Measurements from ENCODE around the gene BOLL.
A peak's percentile ranks its signal among the peaks of the same experiment; 100 is the strongest.
"Not testable (repeated sequence)": the region's sequence is repeated elsewhere in the genome, so short reads cannot be mapped to it uniquely, and the experiment has no call there.

BOLL gene

DNA sequence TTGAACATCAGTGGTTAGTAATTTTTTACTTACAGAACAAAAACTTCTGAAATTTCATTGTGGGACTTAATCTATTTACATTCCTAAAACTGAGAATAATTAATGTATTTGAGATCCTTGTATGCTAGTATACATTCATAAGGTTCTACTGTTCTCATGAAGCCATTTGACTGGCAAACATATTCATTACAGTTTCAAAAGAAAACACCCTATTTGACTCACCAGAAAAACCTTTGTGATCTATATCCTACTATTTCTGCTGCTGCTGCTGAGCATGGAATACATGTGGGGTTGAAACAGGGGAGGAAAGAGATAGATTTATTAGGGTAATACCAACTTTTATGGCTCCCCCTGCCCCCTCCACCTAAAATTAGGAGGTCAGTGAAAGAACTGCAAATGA lies 58.1 kb downstream of the BOLL start:
- Histone ChIP-seq H3K27ac (ENCODE audit: low read length) (no peak overlapping the region), H3K4me3 (ENCODE audit: low read length in 2 of 2) (no peak overlapping the region), H3K4me1 (ENCODE audit: control insufficient read depth, insufficient read depth, low read length) (no peaks in the 10 kb centered on the region)

DNA sequence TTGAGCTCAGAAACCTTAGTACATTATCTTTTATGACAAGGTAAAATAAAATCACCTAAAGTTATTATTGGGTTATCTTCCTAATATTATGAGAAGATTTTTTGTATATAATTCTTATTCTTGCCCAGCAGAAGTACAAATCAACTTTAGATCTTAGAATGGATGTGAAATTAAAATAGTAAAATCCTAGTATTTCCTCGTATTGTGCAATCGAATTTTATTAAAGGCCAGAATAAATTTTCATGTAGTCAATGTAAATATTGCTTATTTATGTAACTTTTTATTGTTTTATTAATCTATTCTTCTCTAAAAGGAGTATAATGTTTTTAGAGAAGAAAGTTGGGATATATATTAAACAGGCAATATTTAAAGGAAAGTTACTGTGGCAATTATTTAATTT lies 67.3 kb downstream of the BOLL start:
- H3K36me3 ChIP-seq (ENCODE audit: control insufficient read depth in 2 of 2, insufficient read depth in 2 of 2, low read length in 2 of 2), result no peaks in the 10 kb centered on the region
- no peaks in the 10 kb centered on the region for H3K4me1 ChIP-seq (ENCODE audit: control insufficient read depth, insufficient read depth, low read length)
- H3K27ac ChIP-seq (ENCODE audit: low read length), result no peak overlapping the region
- H3K9me3 ChIP-seq (ENCODE audit: control insufficient read depth in 2 of 2, low read length in 2 of 2), result no peaks in the 10 kb centered on the region
- no peak overlapping the region for H3K9ac ChIP-seq (ENCODE audit: low read length in 2 of 2)
- H3K4me3 ChIP-seq (ENCODE audit: low read length in 2 of 2), result no peak overlapping the region
- H3K27me3 ChIP-seq (ENCODE audit: control insufficient read depth in 1 of 2, insufficient read depth in 2 of 2, low read length in 2 of 2), result no peaks in the 10 kb centered on the region

More for the DNA sequence above, 58.1 kb downstream of the BOLL start:
- H3K27me3 ChIP-seq (ENCODE audit: control insufficient read depth in 1 of 2, insufficient read depth in 2 of 2, low read length in 2 of 2), result no peaks in the 10 kb centered on the region
- no peaks in the 10 kb centered on the region for H3K36me3 ChIP-seq (ENCODE audit: control insufficient read depth in 2 of 2, insufficient read depth in 2 of 2, low read length in 2 of 2)
- no peak overlapping the region for H3K9ac ChIP-seq (ENCODE audit: low read length in 2 of 2)
- H3K9me3 ChIP-seq (ENCODE audit: control insufficient read depth in 2 of 2, low read length in 2 of 2), result no peaks in the 10 kb centered on the region

DNA sequence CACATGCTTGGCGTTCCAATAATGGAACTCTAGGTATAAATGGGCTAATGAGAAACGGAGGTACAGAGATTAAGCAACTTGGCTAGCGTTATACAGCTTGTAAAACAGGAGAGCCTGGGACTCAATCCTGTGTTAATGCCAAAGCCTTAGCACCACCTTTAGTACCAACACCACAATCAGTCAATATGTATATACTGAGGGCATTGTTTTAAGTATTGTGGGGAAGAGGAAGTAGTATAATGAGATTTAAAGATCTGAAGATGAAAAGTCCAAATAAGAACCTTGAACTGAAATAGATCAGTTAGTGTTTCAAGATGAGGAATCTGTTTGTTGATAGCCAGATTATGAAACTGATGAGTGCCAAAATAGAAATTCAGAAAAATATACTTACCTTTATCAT lies 71.8 kb downstream of the BOLL start:
- no peaks in the 10 kb centered on the region for H3K27me3 ChIP-seq (ENCODE audit: control insufficient read depth in 1 of 2, insufficient read depth in 2 of 2, low read length in 2 of 2)
- H3K9ac ChIP-seq (ENCODE audit: low read length in 2 of 2), result no peak overlapping the region
- no peak overlapping the region for H3K4me3 ChIP-seq (ENCODE audit: low read length in 2 of 2)
- no peaks in the 10 kb centered on the region for H3K36me3 ChIP-seq (ENCODE audit: control insufficient read depth in 2 of 2, insufficient read depth in 2 of 2, low read length in 2 of 2)
- peaks cover 3% of the 10 kb centered on the region for H3K4me1 ChIP-seq (ENCODE audit: control insufficient read depth, insufficient read depth, low read length)
- no peak overlapping the region for H3K27ac ChIP-seq (ENCODE audit: low read length)
- H3K9me3 ChIP-seq (ENCODE audit: control insufficient read depth in 2 of 2, low read length in 2 of 2), result no peaks in the 10 kb centered on the region

DNA sequence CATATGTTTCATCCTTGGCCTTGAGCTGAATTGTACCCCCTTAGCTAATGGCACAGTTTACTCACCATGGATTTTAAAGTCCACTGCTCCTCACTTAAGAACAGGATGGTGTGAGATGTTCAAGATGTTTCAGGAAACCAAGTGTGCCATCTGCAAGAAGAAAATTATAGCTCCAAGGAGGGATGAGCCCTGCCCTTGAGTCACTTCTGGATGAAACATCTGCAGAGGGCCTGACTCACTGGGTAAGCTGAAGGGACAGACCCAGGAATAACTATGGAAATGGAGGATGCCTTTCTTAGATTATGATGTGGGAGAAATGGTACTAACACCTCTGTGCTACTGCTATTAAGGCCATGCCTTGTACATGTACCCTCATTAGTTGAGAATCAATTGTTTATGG lies 73.5 kb downstream of the BOLL start:
- no peaks in the 10 kb centered on the region for H3K9me3 ChIP-seq (ENCODE audit: control insufficient read depth in 2 of 2, low read length in 2 of 2)
- H3K4me1 ChIP-seq (ENCODE audit: control insufficient read depth, insufficient read depth, low read length), result peaks cover 10% of the 10 kb centered on the region
- no peak overlapping the region for H3K27ac ChIP-seq (ENCODE audit: low read length)
- H3K36me3 ChIP-seq (ENCODE audit: control insufficient read depth in 2 of 2, insufficient read depth in 2 of 2, low read length in 2 of 2), result no peaks in the 10 kb centered on the region
- H3K9ac ChIP-seq (ENCODE audit: low read length in 2 of 2), result no peak overlapping the region
- H3K4me3 ChIP-seq (ENCODE audit: low read length in 2 of 2), result no peak overlapping the region
- H3K27me3 ChIP-seq (ENCODE audit: control insufficient read depth in 1 of 2, insufficient read depth in 2 of 2, low read length in 2 of 2), result no peaks in the 10 kb centered on the region

DNA sequence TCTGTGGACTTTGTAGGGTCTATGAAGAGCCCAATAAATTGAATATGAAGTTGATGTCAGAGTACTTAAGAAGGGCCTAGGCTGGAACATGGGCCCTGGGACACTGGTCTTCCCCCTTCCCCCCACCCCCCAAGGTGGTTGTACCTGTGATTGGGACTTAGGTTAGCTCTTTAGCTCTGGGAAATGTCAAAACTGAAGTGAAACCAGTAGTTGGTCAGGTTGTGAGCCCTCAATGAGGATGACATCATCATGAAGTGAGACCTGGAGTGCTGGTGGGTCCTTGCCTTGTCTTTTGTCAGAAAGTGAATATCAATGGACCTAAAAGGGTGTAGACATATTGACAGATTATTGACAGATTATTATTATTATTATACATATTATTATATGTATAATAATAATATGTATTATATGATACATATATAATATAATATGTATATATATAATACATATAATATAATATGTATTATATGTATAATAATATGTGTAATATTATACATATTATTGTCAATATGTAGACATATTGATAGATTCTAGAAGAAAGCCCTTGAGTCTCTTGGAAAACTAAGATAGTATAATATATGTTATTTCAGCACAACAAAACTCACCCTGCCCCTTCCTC lies 74.6 kb downstream of the BOLL start:
- H3K36me3 ChIP-seq (ENCODE audit: control insufficient read depth in 2 of 2, insufficient read depth in 2 of 2, low read length in 2 of 2), result no peaks in the 10 kb centered on the region
- H3K27ac ChIP-seq (ENCODE audit: low read length), result no peak overlapping the region
- no peaks in the 10 kb centered on the region for H3K9me3 ChIP-seq (ENCODE audit: control insufficient read depth in 2 of 2, low read length in 2 of 2)
- no peak overlapping the region for H3K4me3 ChIP-seq (ENCODE audit: low read length in 2 of 2)
- no peaks in the 10 kb centered on the region for H3K27me3 ChIP-seq (ENCODE audit: control insufficient read depth in 1 of 2, insufficient read depth in 2 of 2, low read length in 2 of 2)
- H3K4me1 ChIP-seq (ENCODE audit: control insufficient read depth, insufficient read depth, low read length), result peaks cover 16% of the 10 kb centered on the region
- H3K9ac ChIP-seq (ENCODE audit: low read length in 2 of 2), result no peak overlapping the region

DNA sequence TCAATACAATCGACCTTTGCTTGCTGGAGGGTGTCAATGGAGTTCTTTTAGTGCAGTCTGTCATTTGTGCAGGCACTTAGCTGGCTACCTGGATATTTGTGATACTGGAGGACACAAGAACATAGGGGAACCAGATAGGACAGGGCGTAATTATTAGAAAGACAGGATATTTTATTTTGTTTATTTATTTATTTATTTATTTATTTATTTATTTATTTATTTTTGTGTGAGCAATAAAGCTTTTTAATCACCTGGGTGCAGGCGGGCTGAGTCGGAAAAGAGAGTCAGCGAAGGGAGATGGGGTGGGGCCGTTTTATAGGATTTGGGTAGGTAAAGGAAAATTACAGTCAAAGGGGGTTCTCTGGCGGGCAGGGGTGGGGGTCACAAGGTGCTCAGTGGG lies 76.0 kb downstream of the BOLL start:
- peaks cover 18% of the 10 kb centered on the region for H3K4me1 ChIP-seq (ENCODE audit: control insufficient read depth, insufficient read depth, low read length)
- H3K9me3 ChIP-seq (ENCODE audit: control insufficient read depth in 2 of 2, low read length in 2 of 2); H3K36me3 ChIP-seq (ENCODE audit: control insufficient read depth in 2 of 2, insufficient read depth in 2 of 2, low read length in 2 of 2); H3K9ac ChIP-seq (ENCODE audit: low read length in 2 of 2); H3K27me3 ChIP-seq (ENCODE audit: control insufficient read depth in 1 of 2, insufficient read depth in 2 of 2, low read length in 2 of 2); H3K27ac ChIP-seq (ENCODE audit: low read length); H3K4me3 ChIP-seq (ENCODE audit: low read length in 2 of 2): not testable (repeated sequence)

DNA sequence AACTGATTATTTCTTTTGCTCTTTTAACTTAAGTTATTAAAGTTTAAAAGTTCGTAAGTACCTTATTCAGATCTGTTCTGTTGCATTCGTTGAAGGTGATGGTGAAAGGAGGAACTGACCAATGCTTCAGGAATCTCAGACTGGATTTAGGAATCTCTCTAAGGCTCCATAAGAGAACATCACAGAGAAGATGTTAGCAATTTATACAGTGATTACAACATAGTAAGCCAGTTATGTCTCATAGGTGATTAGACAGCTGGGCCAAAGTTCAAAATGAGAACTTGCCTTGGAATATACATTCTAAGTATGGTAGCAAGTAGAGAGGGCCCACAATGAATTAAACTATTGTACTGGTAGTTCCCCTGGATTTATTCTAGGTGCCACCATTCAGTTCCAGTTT lies 76.8 kb downstream of the BOLL start:
- Histone ChIP-seq H3K36me3 (ENCODE audit: control insufficient read depth in 2 of 2, insufficient read depth in 2 of 2, low read length in 2 of 2) (no peaks in the 10 kb centered on the region), H3K4me1 (ENCODE audit: control insufficient read depth, insufficient read depth, low read length) (peaks cover 18% of the 10 kb centered on the region), H3K9ac (ENCODE audit: low read length in 2 of 2) (peak overlapping the region; percentile 23 to 31), H3K9me3 (ENCODE audit: control insufficient read depth in 2 of 2, low read length in 2 of 2) (no peaks in the 10 kb centered on the region), H3K4me3 (ENCODE audit: low read length in 2 of 2) (no peak overlapping the region), H3K27ac (ENCODE audit: low read length) (no peak overlapping the region), H3K27me3 (ENCODE audit: control insufficient read depth in 1 of 2, insufficient read depth in 2 of 2, low read length in 2 of 2) (no peaks in the 10 kb centered on the region)

DNA sequence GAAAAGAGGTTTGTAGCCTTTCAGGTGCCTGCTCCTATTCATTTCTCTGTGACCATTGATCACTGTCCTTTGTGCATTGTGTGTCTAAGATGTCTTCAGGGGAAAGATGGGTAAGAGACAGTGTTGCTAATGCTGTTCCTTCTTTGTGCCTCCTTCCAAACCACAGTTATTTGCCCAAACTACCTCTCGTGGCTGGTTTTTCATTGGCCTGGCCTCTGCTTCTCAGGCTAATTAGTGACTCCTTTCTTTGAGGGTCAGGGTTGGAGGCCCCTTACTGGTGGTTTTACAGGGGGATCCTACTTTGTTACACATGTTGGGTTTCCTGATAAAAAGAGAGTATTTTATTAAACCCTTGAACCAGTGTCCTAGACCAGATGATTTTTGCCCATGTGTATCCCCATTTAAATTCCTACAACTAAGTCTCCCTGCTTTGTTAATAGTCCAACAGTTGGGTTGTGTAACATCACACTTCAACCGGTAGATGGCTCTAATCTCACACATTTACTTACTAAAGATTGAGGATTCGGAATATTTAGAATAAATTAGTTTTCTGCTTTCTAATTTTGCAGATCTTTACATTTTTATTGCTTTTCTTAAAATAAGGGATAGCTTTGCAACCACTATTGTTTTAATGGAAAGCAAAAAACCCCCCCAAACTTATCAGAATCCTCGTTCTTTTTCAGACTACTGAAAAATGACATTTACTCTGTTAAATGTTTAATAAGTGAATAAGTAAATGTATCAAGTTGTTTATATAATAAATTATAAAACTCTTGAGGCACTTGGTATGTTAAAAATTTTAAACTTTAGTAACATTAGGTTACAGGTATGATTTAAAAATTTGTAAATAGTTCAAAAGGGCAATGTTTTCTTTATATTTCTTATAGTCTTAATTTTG lies 77.6 kb downstream of the BOLL start:
- Histone ChIP-seq H3K4me3 (ENCODE audit: low read length in 2 of 2) (peak overlapping the region; percentile 94 to 95), H3K9me3 (ENCODE audit: control insufficient read depth in 2 of 2, low read length in 2 of 2) (no peaks in the 10 kb centered on the region), H3K9ac (ENCODE audit: low read length in 2 of 2) (peak overlapping the region; percentile 68 to 83), H3K27ac (ENCODE audit: low read length) (no peak overlapping the region), H3K4me1 (ENCODE audit: control insufficient read depth, insufficient read depth, low read length) (peaks cover 18% of the 10 kb centered on the region), H3K36me3 (ENCODE audit: control insufficient read depth in 2 of 2, insufficient read depth in 2 of 2, low read length in 2 of 2) (no peaks in the 10 kb centered on the region), H3K27me3 (ENCODE audit: control insufficient read depth in 1 of 2, insufficient read depth in 2 of 2, low read length in 2 of 2) (no peaks in the 10 kb centered on the region)

DNA sequence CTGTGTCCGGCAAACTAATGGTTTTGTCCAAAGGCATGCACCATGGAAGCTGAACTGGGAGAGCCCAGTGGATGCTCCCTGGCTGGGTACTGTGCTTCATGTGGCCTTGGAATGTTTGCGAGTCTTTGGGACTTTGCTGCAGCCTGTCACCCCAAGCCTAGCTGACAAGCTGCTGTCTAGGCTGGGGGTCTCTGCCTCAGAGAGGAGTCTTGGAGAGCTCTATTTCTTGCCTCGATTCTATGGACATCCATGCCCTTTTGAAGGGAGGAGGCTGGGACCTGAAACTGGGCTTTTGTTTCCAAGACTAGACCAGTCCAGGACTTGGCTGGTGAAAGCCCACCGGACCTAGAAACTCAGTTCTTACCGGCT lies 78.3 kb downstream of the BOLL start:
- Histone ChIP-seq H3K27me3 (ENCODE audit: control insufficient read depth in 1 of 2, insufficient read depth in 2 of 2, low read length in 2 of 2) (no peaks in the 10 kb centered on the region), H3K4me3 (ENCODE audit: low read length in 2 of 2) (peak overlapping the region; percentile 94 to 95), H3K9me3 (ENCODE audit: control insufficient read depth in 2 of 2, low read length in 2 of 2) (no peaks in the 10 kb centered on the region), H3K36me3 (ENCODE audit: control insufficient read depth in 2 of 2, insufficient read depth in 2 of 2, low read length in 2 of 2) (no peaks in the 10 kb centered on the region), H3K27ac (ENCODE audit: low read length) (no peak overlapping the region), H3K9ac (ENCODE audit: low read length in 2 of 2) (peak overlapping the region; percentile 68 to 83), H3K4me1 (ENCODE audit: control insufficient read depth, insufficient read depth, low read length) (peaks cover 18% of the 10 kb centered on the region)

DNA sequence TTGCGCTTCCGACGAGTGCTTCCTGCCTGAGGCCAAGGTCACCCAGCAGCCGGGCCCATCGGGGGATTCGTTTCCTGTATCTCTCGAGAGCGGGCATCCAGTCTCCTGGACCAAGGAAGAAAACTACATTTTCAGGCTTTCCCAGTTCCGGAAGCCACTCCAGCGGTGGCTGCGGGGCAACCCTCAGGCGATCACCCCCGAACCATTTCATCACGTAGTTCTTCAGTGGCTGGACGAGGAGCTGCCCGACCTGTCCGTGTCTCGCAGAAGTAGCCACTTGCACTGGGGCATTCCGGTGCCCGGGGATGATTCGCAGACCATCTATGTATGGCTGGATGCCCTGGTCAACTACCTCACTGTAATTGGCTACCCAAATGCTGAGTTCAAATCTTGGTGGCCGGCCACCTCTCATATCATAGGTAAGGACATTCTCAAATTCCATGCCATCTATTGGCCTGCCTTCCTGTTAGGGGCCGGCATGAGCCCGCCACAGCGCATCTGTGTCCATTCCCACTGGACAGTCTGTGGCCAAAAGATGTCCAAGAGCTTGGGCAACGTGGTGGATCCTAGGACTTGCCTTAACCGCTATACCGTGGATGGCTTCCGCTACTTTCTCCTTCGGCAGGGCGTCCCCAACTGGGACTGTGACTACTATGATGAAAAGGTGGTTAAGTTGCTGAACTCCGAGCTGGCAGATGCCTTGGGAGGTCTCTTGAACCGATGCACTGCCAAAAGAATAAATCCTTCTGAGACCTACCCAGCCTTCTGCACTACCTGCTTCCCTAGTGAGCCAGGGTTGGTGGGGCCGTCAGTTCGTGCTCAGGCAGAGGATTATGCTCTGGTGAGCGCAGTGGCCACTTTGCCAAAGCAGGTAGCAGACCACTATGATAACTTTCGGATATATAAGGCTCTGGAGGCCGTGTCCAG lies 78.9 kb downstream of the BOLL start:
- peak overlapping the region; percentile 68 to 83 for H3K9ac ChIP-seq (ENCODE audit: low read length in 2 of 2)
- H3K27ac ChIP-seq (ENCODE audit: low read length), result peak overlapping the region; percentile 26
- H3K4me3 ChIP-seq (ENCODE audit: low read length in 2 of 2), result peak overlapping the region; percentile 94 to 95
- no peaks in the 10 kb centered on the region for H3K27me3 ChIP-seq (ENCODE audit: control insufficient read depth in 1 of 2, insufficient read depth in 2 of 2, low read length in 2 of 2)
- H3K4me1 ChIP-seq (ENCODE audit: control insufficient read depth, insufficient read depth, low read length), result peaks cover 18% of the 10 kb centered on the region
- H3K9me3 ChIP-seq (ENCODE audit: control insufficient read depth in 2 of 2, low read length in 2 of 2), result no peaks in the 10 kb centered on the region
- no peaks in the 10 kb centered on the region for H3K36me3 ChIP-seq (ENCODE audit: control insufficient read depth in 2 of 2, insufficient read depth in 2 of 2, low read length in 2 of 2)
